ENCODE measurements around the gene MAMDC4. TPM values are rescaled to one million over a fixed set of nuclear protein-coding genes. Genes with fewer than 3 reads are reported as not detected.

MAMDC4 gene
- total RNA-seq, 1 donor from 2014 or later: 3.7 TPM

DNA sequence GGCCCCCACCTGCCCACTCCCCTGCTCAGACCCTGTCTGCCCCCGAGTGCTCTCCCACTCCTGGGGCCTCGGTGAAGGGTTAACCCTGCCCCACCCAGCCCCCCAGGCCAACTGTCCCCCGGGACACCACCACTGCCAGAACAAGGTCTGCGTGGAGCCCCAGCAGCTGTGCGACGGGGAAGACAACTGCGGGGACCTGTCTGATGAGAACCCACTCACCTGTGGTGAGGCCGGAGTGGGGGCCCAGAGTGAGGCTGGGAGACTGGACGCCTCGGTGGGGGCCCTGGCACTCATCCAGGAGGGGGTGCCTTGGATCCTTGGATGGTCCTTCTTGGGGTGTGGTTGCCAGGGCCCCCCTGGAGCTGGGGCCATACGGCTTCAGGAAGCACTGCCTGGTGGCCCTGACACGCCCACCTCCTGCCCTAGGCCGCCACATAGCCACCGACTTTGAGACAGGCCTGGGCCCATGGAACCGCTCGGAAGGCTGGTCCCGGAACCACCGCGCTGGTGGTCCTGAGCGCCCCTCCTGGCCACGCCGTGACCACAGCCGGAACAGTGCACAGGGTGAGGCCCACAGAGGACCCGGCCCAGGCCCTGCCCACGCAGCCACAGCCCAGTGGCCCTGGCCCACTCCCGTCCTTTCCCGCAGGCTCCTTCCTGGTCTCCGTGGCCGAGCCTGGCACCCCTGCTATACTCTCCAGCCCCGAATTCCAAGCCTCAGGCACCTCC is 2.1 kb downstream of the MAMDC4 start:
- Histone ChIP-seq H3K4me3 (ENCODE audit: low read depth, low read length) (no peak overlapping the region), H3K27me3 (ENCODE audit: control insufficient read depth, insufficient read depth, low read length) (no peaks in the 10 kb centered on the region), H3K36me3 (ENCODE audit: control insufficient read depth, insufficient read depth, low read length) (peaks cover 2% of the 10 kb centered on the region)
- DNase-seq (ENCODE audit: low read depth): no peak
- TF ChIP-seq, protein P1, sequence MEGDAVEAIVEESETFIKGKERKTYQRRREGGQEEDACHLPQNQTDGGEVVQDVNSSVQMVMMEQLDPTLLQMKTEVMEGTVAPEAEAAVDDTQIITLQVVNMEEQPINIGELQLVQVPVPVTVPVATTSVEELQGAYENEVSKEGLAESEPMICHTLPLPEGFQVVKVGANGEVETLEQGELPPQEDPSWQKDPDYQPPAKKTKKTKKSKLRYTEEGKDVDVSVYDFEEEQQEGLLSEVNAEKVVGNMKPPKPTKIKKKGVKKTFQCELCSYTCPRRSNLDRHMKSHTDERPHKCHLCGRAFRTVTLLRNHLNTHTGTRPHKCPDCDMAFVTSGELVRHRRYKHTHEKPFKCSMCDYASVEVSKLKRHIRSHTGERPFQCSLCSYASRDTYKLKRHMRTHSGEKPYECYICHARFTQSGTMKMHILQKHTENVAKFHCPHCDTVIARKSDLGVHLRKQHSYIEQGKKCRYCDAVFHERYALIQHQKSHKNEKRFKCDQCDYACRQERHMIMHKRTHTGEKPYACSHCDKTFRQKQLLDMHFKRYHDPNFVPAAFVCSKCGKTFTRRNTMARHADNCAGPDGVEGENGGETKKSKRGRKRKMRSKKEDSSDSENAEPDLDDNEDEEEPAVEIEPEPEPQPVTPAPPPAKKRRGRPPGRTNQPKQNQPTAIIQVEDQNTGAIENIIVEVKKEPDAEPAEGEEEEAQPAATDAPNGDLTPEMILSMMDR (IDR thresholded peaks at IDR 0.05; ENCODE audit: insufficient read depth, low read length, poor library complexity, severe bottlenecking): no peak

- TF ChIP-seq, protein P1 (IDR thresholded peaks at IDR 0.05; ENCODE audit: insufficient read depth, low read length, poor library complexity, severe bottlenecking): no peak
- DNase-seq (ENCODE audit: low read depth): no peak
- Histone ChIP-seq H3K4me3 (ENCODE audit: low read depth, low read length) (no peak overlapping the region), H3K36me3 (ENCODE audit: control insufficient read depth, insufficient read depth, low read length) (peaks cover 2% of the 10 kb centered on the region), H3K27me3 (ENCODE audit: control insufficient read depth, insufficient read depth, low read length) (no peaks in the 10 kb centered on the region)
Observed at GRCh38 chr9:136854842-136855460, 2.8 kb downstream of the MAMDC4 start.

DNA sequence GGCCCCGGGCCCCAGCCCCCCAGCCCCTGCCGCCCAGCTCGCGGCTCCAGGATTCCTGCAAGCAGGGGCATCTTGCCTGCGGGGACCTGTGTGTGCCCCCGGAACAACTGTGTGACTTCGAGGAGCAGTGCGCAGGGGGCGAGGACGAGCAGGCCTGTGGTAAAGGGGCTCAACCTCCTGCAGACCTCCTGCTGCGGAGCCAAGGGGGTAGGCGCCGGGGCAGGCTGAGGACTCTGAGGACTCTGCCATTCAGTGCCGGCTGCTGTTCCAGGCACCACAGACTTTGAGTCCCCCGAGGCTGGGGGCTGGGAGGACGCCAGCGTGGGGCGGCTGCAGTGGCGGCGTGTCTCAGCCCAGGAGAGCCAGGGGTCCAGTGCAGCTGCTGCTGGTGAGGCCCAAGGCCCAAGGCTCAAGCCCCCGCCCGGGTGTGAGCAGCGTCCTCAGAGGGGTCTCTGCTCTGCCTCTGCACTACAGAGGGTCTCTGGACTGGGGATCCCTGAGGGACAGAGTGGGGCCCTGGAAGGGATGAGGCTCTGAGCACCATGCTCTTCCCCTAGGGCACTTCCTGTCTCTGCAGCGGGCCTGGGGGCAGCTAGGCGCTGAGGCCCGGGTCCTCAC is 3.4 kb downstream of the MAMDC4 start:
- DNase-seq (ENCODE audit: low read depth): no peak
- no peaks in the 10 kb centered on the region for H3K27me3 ChIP-seq (ENCODE audit: control insufficient read depth, insufficient read depth, low read length)
- H3K4me3 ChIP-seq (ENCODE audit: low read depth, low read length): no peak overlapping the region
- peaks cover 2% of the 10 kb centered on the region for H3K36me3 ChIP-seq (ENCODE audit: control insufficient read depth, insufficient read depth, low read length)
- TF ChIP-seq, protein P1 (IDR thresholded peaks at IDR 0.05; ENCODE audit: insufficient read depth, low read length, poor library complexity, severe bottlenecking): no peak

- peaks cover 2% of the 10 kb centered on the region for H3K36me3 ChIP-seq (ENCODE audit: control insufficient read depth, insufficient read depth, low read length)
- H3K4me3 ChIP-seq (ENCODE audit: low read depth, low read length): no peak overlapping the region
- no peak for DNase-seq (ENCODE audit: low read depth)
- TF ChIP-seq, protein P1 (IDR thresholded peaks at IDR 0.05; ENCODE audit: insufficient read depth, low read length, poor library complexity, severe bottlenecking): no peak
- H3K27me3 ChIP-seq (ENCODE audit: control insufficient read depth, insufficient read depth, low read length): no peaks in the 10 kb centered on the region
Observed at GRCh38 chr9:136856079-136856476, 3.9 kb downstream of the MAMDC4 start.

- no peak for DNase-seq (ENCODE audit: low read depth)
Observed at GRCh38 chr9:136856541-136857141, 4.5 kb downstream of the MAMDC4 start.

More at GRCh38 chr9:136856541-136857141, 4.5 kb downstream of the MAMDC4 start:
- Histone ChIP-seq H3K4me3 (ENCODE audit: low read depth, low read length) (no peak overlapping the region), H3K36me3 (ENCODE audit: control insufficient read depth, insufficient read depth, low read length) (no peaks in the 10 kb centered on the region), H3K27me3 (ENCODE audit: control insufficient read depth, insufficient read depth, low read length) (no peaks in the 10 kb centered on the region)
- TF ChIP-seq, protein P1 (IDR thresholded peaks at IDR 0.05; ENCODE audit: insufficient read depth, low read length, poor library complexity, severe bottlenecking): no peak

All from kidney epithelial cell (primary cell).